AG04449 (cell line): Measurements from ENCODE around the gene DPEP2.
"Not testable (repeated sequence)": the region's sequence is repeated elsewhere in the genome, so short reads cannot be mapped to it uniquely, and the experiment has no call there.

ENCODE experiments used
- CTCF ChIA-PET: fragments of 350-600 bp; formaldehyde crosslinking; extraction: SDS; loops from one replicate; lab custom pipeline; 2021; ENCODE audit warnings: antibody characterized with exemption; lab: Yijun Ruan, JAX
- POLR2A ChIA-PET: fragments of 400-600, 350-600 bp; formaldehyde crosslinking; extraction: SDS; loops from one replicate; lab custom pipeline; 2020; ENCODE audit warnings: antibody characterized with exemption, inconsistent platforms; lab: Yijun Ruan, JAX
- DNase-seq: peaks from one replicate; pipeline ENCODE4 v3.0.0-alpha.2; 2010; ENCODE audit warnings: low read depth, low spot score
- H3K4me3 ChIP-seq: 2 replicates; pipeline ENCODE4 v1.5.1; 2011; ENCODE audit warnings: low read depth, mild to moderate bottlenecking, control low read depth, low read length
- CTCF ChIP-seq: IDR thresholded peaks from one replicate; pipeline ENCODE4 v1.5.1; 2011; ENCODE audit warnings: mild to moderate bottlenecking, moderate library complexity, low read length, control low read depth, inconsistent platforms; ENCODE audit not compliant: insufficient read depth; ENCODE audit errors: missing control alignments

DPEP2 gene

GRCh38 chr16:68022728-68023537 lies 23.6 kb upstream of the DPEP2 start, which contains the start of the genes DDX28 and DUS2:
Gene DDX28, minus strand, starts transcription at chr16:68023232. Its CDS starts 30 bp downstream, at chr16:68023202.
Gene DUS2, plus strand, starts transcription at chr16:68023284. Its CDS starts 14,740 bp downstream, at chr16:68038024.
- peak; percentile 38 for DNase-seq
- TF ChIP-seq CTCF = no peak
- H3K4me3 ChIP-seq = peak within 1 kb of the TSS; percentile 99
- POLR2A ChIA-PET = interaction anchor here (0.5 to 1.6 kb wide), 4 partner anchors 8 to 208 kb away, joined by 3 to 5 read pairs (median 3); no protein-coding TSS in a partner anchor
- CTCF ChIA-PET = interaction anchor here (0.7 to 3.3 kb wide), 8 partner anchors 9 to 207 kb away, joined by 3 to 25 read pairs (median 3); no protein-coding TSS in a partner anchor

DNA sequence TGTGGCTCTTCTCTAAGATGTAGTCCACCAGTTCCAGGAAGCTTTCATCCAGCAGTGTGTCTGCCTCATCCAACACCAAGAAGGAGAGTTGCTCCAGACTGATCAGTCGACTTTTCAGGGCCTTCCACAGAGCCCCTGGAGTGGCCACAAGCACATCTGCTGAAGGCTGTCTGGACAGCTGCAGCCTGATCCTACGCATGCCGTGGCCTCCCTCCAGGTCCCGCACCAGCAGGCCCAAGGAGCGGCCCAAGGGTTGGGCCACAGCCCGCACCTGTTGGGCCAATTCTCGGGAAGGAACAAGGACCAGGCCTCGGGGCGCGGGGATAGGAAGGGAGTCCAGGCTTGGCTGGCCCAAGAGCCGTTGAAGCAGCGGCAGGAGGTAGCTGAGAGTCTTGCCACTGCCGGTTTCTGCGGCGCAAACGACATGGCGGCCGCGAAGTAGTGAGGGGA lies 23.0 kb upstream of the DPEP2 start:
- CTCF ChIA-PET = interaction anchor here (0.8 to 3.3 kb wide), 6 partner anchors 12 to 207 kb away, joined by 3 to 25 read pairs (median 4); no protein-coding TSS in a partner anchor
- H3K4me3 ChIP-seq = peak overlapping the region; percentile 99
- no peak for DNase-seq
- TF ChIP-seq CTCF = no peak
- POLR2A ChIA-PET = interaction anchor here (1.6 kb wide), 1 partner anchor 43 kb away, joined by 5 read pairs; no protein-coding TSS in a partner anchor

DNA sequence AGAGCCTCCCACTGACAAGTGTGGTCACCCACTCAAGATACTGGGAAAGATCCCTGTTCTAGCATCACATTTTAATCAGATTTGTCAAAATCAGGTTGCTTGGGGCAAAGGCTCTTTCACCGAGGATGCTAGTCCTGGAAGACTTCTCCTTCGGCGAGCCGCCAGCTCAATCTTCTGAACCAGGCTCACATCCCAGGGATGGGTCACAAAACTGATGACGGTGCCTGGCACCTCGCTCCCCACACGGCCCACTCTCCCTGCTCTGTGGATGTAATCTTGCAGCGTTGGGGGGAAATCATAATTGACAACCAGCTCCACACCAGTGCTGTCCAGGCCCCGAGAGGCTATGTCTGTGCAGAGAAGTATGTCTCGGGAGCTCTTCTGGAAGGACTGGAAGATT lies 22.2 kb upstream of the DPEP2 start:
- H3K4me3 ChIP-seq = peak overlapping the region; percentile 99; the same call in 1 of the 2 replicates
- no peak for DNase-seq
- no peak for TF ChIP-seq CTCF
- ChIA-PET POLR2A (no interaction called here), CTCF (interaction anchor here (0.6 to 3.3 kb wide), 5 partner anchors 10 to 214 kb away, joined by 3 to 25 read pairs (median 3); no protein-coding TSS in a partner anchor)

GRCh38 chr16:68019167-68019680 lies 19.9 kb upstream of the DPEP2 start:
- H3K4me3 ChIP-seq = no peak overlapping the region
- CTCF ChIA-PET = interaction anchor here (1.1 to 2.0 kb wide), 3 partner anchors 22 to 498 kb away, joined by 3 to 6 read pairs (median 4); no protein-coding TSS in a partner anchor
- POLR2A ChIA-PET = no interaction called here
- no peak for TF ChIP-seq CTCF
- DNase-seq = no peak

DNA sequence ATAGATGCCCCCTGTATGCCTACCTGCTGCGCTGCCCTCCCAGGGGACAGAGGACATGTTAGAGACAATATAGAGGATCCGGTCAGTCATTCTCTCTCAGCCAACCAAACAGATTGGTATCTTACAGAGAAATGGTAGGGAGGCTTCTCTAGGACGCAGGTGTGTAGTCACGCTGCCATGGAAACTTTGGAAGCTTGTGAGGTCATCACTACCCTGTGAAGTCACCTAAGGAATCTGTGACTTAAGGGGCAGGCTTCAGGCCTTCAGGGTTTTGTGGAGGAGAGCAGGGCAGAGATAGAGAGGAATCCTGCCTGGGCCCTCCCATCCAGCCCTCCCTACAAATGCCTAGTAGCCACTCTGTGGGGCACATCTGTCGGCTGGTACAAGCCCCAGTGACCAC lies 16.4 kb upstream of the DPEP2 start, which contains the start of gene DPEP2NB:
Gene DPEP2NB (minus strand): TSS at position 231 of the 400 bp plus-strand sequence. CDS start 141 bp downstream, at position 90.
- no peak for TF ChIP-seq CTCF
- CTCF ChIA-PET = interaction anchor here (1.5 to 2.4 kb wide), 3 partner anchors 22 to 25 kb away, joined by 5 to 9 read pairs (median 7); no protein-coding TSS in a partner anchor
- POLR2A ChIA-PET = no interaction called here
- no peak for DNase-seq
- H3K4me3 ChIP-seq = no peak within 1 kb of the TSS

DNA sequence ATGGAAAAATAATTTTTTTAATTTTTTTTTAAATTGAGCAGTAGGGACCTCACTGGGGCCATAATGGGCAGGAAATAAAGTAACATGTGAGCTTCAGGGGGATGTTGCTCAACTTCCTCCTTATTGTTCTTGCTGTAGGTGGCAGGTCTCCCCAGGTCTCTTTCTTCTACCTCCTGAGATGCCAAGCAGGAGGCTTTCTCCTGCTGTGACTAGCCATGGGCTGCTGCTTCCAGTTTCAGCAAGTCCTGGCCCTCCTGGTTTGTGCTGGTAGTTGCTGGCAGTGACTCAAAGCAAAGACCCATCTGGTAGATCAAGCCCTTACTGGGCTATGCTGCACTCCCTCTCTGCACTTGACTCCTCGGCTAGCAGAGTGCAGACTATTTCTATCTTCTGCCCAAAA lies 14.2 kb upstream of the DPEP2 start:
- POLR2A ChIA-PET = no interaction called here
- H3K4me3 ChIP-seq = no peak overlapping the region
- CTCF ChIA-PET = interaction anchor here (0.6 to 1.6 kb wide), 4 partner anchors 10 to 250 kb away, joined by 3 to 4 read pairs (median 3); partner anchors contain the start of genes DDX28 and DUS2
- no peak for TF ChIP-seq CTCF
- no peak for DNase-seq

- DNase-seq, CTCF ChIA-PET, H3K4me3 ChIP-seq: not testable (repeated sequence)
- POLR2A ChIA-PET = interaction anchor here (0.7 kb wide), 1 partner anchor 55 kb away, joined by 4 read pairs; no protein-coding TSS in a partner anchor
Measured at GRCh38 chr16:68009872-68010271, 10.6 kb upstream of the DPEP2 start.
